Heart left ventricle (tissue), 16 donors: ENCODE results near the gene ZNF717. TPM values are rescaled to one million over a fixed set of nuclear protein-coding genes. Genes with fewer than 3 reads are reported as not detected.

ENCODE experiments used
- ATAC-seq, 4 donors: fragments of 200-7000 bp; cut with Tn5 transposase; one replicate each; pipeline ENCODE4 v1.9.1; 2020 to 2022; ENCODE audit warnings: moderate library complexity in 4 of 4, mild to moderate bottlenecking in 3 of 4, moderate number of reproducible peaks in 1 of 4
- DNase-seq, 5 donors: peaks; one replicate each; pipeline ENCODE4 v3.0.0-alpha.2; 2020
- H3K27ac ChIP-seq, 12 donors: fragments of 200-600 bp; sonication (generic) in 4 of 12; one replicate each; pipeline versions ENCODE4 v1.5.0 to v1.8.0; 2016 to 2022; ENCODE audit warnings: mild to moderate bottlenecking in 2 of 12
- H3K27me3 ChIP-seq, 9 donors: fragments of 200-600 bp; sonication (generic) in 2 of 9; one replicate each; pipeline versions ENCODE4 v1.5.1 to v1.8.0; 2016 to 2022; ENCODE audit warnings: mild to moderate bottlenecking in 3 of 9
- H3K36me3 ChIP-seq, 9 donors: fragments of 200-600 bp; sonication (generic) in 2 of 9; one replicate each; pipeline versions ENCODE4 v1.5.0 to v1.8.0; 2018 to 2022; ENCODE audit warnings: mild to moderate bottlenecking in 2 of 9
- H3K4me1 ChIP-seq, 12 donors: fragments of 200-600 bp; sonication (generic) in 4 of 12; one replicate each; pipeline versions ENCODE4 v1.5.0 to v1.8.0; 2016 to 2022; ENCODE audit warnings: mild to moderate bottlenecking in 3 of 12
- H3K4me3 ChIP-seq, 12 donors: fragments of 200-600 bp; sonication (generic) in 4 of 12; one replicate each; pipeline versions ENCODE4 v1.5.0 to v1.8.0; 2017 to 2022; ENCODE audit warnings: mild to moderate bottlenecking in 9 of 12, moderate library complexity in 4 of 12
- H3K9me3 ChIP-seq, 12 donors: fragments of 200-600 bp; sonication (generic) in 4 of 12; one replicate each; pipeline versions ENCODE4 v1.5.0 to v1.8.0; 2016 to 2022; ENCODE audit warnings: mild to moderate bottlenecking in 1 of 12
- POLR2A ChIP-seq, 2 donors: fragments of 450-650 bp; IDR thresholded peaks; one replicate each; pipeline ENCODE4 v1.6.1; 2017; ENCODE audit warnings: antibody characterized with exemption in 2 of 2, mild to moderate bottlenecking in 2 of 2, moderate library complexity in 2 of 2
- WGBS, 4 donors: extraction: QIAGEN DNeasy Blood & Tissue Kit in 2 of 4; methylation state at CpG; one replicate each; pipeline versions ENCODE4 v1.1.5 to v1.1.7; 2013 to 2018; 5-methylcytosine and 5-hydroxymethylcytosine counted together
- intact Hi-C, 10 donors: fragments of 100-400 bp; cut with DNase I; formaldehyde crosslinking; loops; one replicate each; pipeline versions ENCODE4 v1.11.1 to v1.14.2; 2022
- microRNA-seq, 4 donors: library from miRNA; unstranded; fragments of <30 nt; microRNA quantifications; one replicate each; pipeline versions ENCODE4 to v1.2.0, GENCODE V29; 2017 to 2020
- polyA plus RNA-seq, 2 donors: library from polyadenylated mRNA; stranded (reverse); fragments of 200-250 nt; gene quantifications; one replicate each; pipeline ENCODE4 v1.2.3, GENCODE V29; 2013
- total RNA-seq, 9 donors: library from RNA; depleted of rRNA in 2 of 9; stranded (reverse); fragments of >200 nt in 2 of 9; fragmentation: NEBNext Ultra II Directional in 3 of 9; extraction: Animal tissue kit (Norgen Biotek cat#: 25700) in 3 of 9; gene quantifications; one replicate each; pipeline versions ENCODE4 v1.1.0 to v1.2.4, GENCODE V29; 2016 to 2023
- TF ChIP-seq, protein P1 (sequence below), 12 donors: fragments of 200-600 bp; sonication (generic) in 4 of 12; IDR thresholded peaks; one replicate each; pipeline versions ENCODE4 v1.5.0 to v1.8.0; 2018 to 2022; ENCODE audit warnings: antibody characterized with exemption in 12 of 12, mild to moderate bottlenecking in 5 of 12
- donor health status: ischemic (EF 13 %, LVEDD 7.1; RV severe dilation, severe dysfunction).
- donor health status: healthy with polysubstance abuse.
- donor health status: DM: no; HTN: yes; CAD: no.
- donor health status: DM: no; HTN: no; CAD: no.
- donor health status: ischemic (EF 25% LVEDD 6.9; RV normal size, moderate dysfunction).
- donor health status: ischemic (EF 25% LVEDD 5.7; RV mildly dilated, moderate dysfunction).
- donor health status: healthy.
- donor health status: DM: yes; HTN: yes; CAD: no.
- donor health status: ischemic (EF 35%, LVEDD 5.7; RV mildly dilated, moderate dysfunction).
- donor health status: nonischemic (EF 11% LVEDD 7.7; RV severe dilation, severe dysfunction).
- donor health status: DM: yes; HTN: yes; CAD: no.
- donor health status: PGD.
- donor health status: ischemic (EF 29% LVEDD 5.4; RV normal size, mild dysfunction).
- donor health status: nonischemic (EF 23%, LVEDD 6.1; RV moderate dilation, normal function).

ZNF717 gene
- total and polyA plus RNA-seq, 11 donors, result 2.3 to 13.1 (median 7.7) TPM

- H3K9me3 ChIP-seq, result peaks cover 6 to 100% (median 94%) of the 10 kb centered on the region in 12 donors
- WGBS, 4 donors, result 68 to 92% (median 84%) methylated on average over 7 of the region's 7 CpGs
- no peak for TF ChIP-seq POLR2A (IDR thresholded peaks at IDR 0.05)
- ATAC-seq (no peak), DNase-seq (no peak)
- no peak overlapping the region for H3K27ac ChIP-seq
- no peaks in the 10 kb centered on the region for H3K4me1 ChIP-seq
- peaks cover 3 to 76% (median 31%) of the 10 kb centered on the region in 9 donors for H3K36me3 ChIP-seq
- intact Hi-C loops, result no loop called here
- no peaks in the 10 kb centered on the region for H3K27me3 ChIP-seq
- no peak overlapping the region for H3K4me3 ChIP-seq
Measured at GRCh38 chr3:75737831-75738493, 47.4 kb downstream of the ZNF717 start.

- 90 to 97% (median 96%) methylated on average over 2 of the region's 2 CpGs for WGBS, 4 donors
- intact Hi-C loops, result no loop called here
- DNase-seq (no peak), ATAC-seq (no peak)
- no peak for TF ChIP-seq POLR2A (IDR thresholded peaks at IDR 0.05)
- TF ChIP-seq, protein P1, sequence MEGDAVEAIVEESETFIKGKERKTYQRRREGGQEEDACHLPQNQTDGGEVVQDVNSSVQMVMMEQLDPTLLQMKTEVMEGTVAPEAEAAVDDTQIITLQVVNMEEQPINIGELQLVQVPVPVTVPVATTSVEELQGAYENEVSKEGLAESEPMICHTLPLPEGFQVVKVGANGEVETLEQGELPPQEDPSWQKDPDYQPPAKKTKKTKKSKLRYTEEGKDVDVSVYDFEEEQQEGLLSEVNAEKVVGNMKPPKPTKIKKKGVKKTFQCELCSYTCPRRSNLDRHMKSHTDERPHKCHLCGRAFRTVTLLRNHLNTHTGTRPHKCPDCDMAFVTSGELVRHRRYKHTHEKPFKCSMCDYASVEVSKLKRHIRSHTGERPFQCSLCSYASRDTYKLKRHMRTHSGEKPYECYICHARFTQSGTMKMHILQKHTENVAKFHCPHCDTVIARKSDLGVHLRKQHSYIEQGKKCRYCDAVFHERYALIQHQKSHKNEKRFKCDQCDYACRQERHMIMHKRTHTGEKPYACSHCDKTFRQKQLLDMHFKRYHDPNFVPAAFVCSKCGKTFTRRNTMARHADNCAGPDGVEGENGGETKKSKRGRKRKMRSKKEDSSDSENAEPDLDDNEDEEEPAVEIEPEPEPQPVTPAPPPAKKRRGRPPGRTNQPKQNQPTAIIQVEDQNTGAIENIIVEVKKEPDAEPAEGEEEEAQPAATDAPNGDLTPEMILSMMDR (IDR thresholded peaks at IDR 0.05), result no peak
- no peaks in the 10 kb centered on the region for H3K4me1 ChIP-seq
- H3K4me3 ChIP-seq, result no peak overlapping the region
- H3K27ac ChIP-seq, result no peak overlapping the region
- H3K9me3 ChIP-seq, result peaks cover 0 to 100% (median 93%) of the 10 kb centered on the region in 12 donors
- no peaks in the 10 kb centered on the region for H3K27me3 ChIP-seq
- peaks cover 0 to 49% (median 0%) of the 10 kb centered on the region in 9 donors for H3K36me3 ChIP-seq
Measured at GRCh38 chr3:75727985-75728384, 57.4 kb downstream of the ZNF717 start.

- 15 to 46% (median 39%) methylated on average over 1 to 2 of the region's 2 CpGs for whole genome bisulfite sequencing, 4 donors
- Histone ChIP-seq H3K4me3 (no peak overlapping the region), H3K9me3 (peaks cover 0 to 32% (median 10%) of the 10 kb centered on the region in 12 donors), H3K27ac (no peak overlapping the region), H3K36me3 (no peaks in the 10 kb centered on the region), H3K27me3 (no peaks in the 10 kb centered on the region), H3K4me1 (no peaks in the 10 kb centered on the region)
- TF ChIP-seq, protein P1 (IDR thresholded peaks at IDR 0.05), result no peak
- no peak for TF ChIP-seq POLR2A (IDR thresholded peaks at IDR 0.05)
- no peak for DNase-seq
- no peak for ATAC-seq
- intact Hi-C loops, result no loop called here
Measured at GRCh38 chr3:75692061-75692460, 93.3 kb downstream of the ZNF717 start.

GRCh38 chr3:75687323-75687722 is 98.0 kb downstream of the ZNF717 start:
- Histone ChIP-seq H3K36me3 (no peaks in the 10 kb centered on the region), H3K27me3 (no peaks in the 10 kb centered on the region), H3K27ac (no peak overlapping the region), H3K4me3 (no peak overlapping the region), H3K9me3 (peaks cover 0 to 20% (median 2%) of the 10 kb centered on the region in 12 donors), H3K4me1 (no peaks in the 10 kb centered on the region)
- TF ChIP-seq, protein P1 (IDR thresholded peaks at IDR 0.05), result no peak
- TF ChIP-seq POLR2A (IDR thresholded peaks at IDR 0.05), result no peak
- ATAC-seq, result no peak
- intact Hi-C loops, result no loop called here
- no peak for DNase-seq
- WGBS, 4 donors, result 87 to 90% (median 89%) methylated on average over 9 of the region's 9 CpGs

Small RNA genes within 50 kb of the gene (microRNA-seq; reads per million reads assigned to microRNA genes)
- gene MIR4273, result 0 reads per million in 4 donors

Other genes with a start within 250 kb of the ZNF717 start
- gene FRG2C, start 121.2 kb downstream of the ZNF717 start, total RNA-seq, result not detected
- gene FRG2C, start 121.2 kb downstream of the ZNF717 start, polyA plus RNA-seq, result not detected